PC-3 (cell line): ENCODE measurements around the gene KRTAP10-5. TPM values are rescaled to one million over a fixed set of nuclear protein-coding genes. Genes with fewer than 3 reads are reported as not detected.

Source experiments
- total RNA-seq: library from RNA; depleted of rRNA; stranded (reverse); fragments of >200 nt; gene quantifications from 2 replicates; pipeline ENCODE4 v1.2.3, GENCODE V29; 2014; rRNA removed

The KRTAP10-5 gene
- total RNA-seq, 1 experiment from 2014 or later: not detected

Other genes with a start within 250 kb of the KRTAP10-5 start
- 16.1 and 18.4 TPM in 2 replicates for gene CFAP410, start 241.2 kb downstream of the KRTAP10-5 start, total RNA-seq
- 48.3 and 50.0 TPM in 2 replicates for gene TRPM2, start 227.0 kb downstream of the KRTAP10-5 start, total RNA-seq
- gene LRRC3, start 125.1 kb downstream of the KRTAP10-5 start, total RNA-seq: 3.1 and 4.1 TPM in 2 replicates
- gene KRTAP10-1, start 40.4 kb downstream of the KRTAP10-5 start, total RNA-seq: not detected in 2 replicates
- gene KRTAP10-2, start 29.1 kb downstream of the KRTAP10-5 start, total RNA-seq: not detected in 2 replicates
- gene KRTAP10-3, start 21.8 kb downstream of the KRTAP10-5 start, total RNA-seq: not detected in 2 replicates
- not detected in 2 replicates for gene KRTAP10-4, start 6.9 kb downstream of the KRTAP10-5 start, total RNA-seq
- not detected in 2 replicates for gene KRTAP10-6, start 11.9 kb upstream of the KRTAP10-5 start, total RNA-seq
- gene KRTAP10-7, start 20.0 kb upstream of the KRTAP10-5 start, total RNA-seq: not detected in 2 replicates
- gene KRTAP10-8, start 31.5 kb upstream of the KRTAP10-5 start, total RNA-seq: not detected in 2 replicates
- not detected in 2 replicates for gene KRTAP10-9, start 46.5 kb upstream of the KRTAP10-5 start, total RNA-seq
- not detected in 2 replicates for gene KRTAP10-10, start 56.8 kb upstream of the KRTAP10-5 start, total RNA-seq
- not detected in 2 replicates for gene KRTAP10-11, start 65.8 kb upstream of the KRTAP10-5 start, total RNA-seq
- gene KRTAP12-4, start 74.1 kb upstream of the KRTAP10-5 start, total RNA-seq: not detected in 2 replicates
- not detected in 2 replicates for gene KRTAP12-3, start 77.3 kb upstream of the KRTAP10-5 start, total RNA-seq
- not detected in 2 replicates for gene KRTAP12-2, start 86.3 kb upstream of the KRTAP10-5 start, total RNA-seq
- 0.62 and 0.86 TPM in 2 replicates for gene KRTAP12-1, start 101.6 kb upstream of the KRTAP10-5 start, total RNA-seq
- gene KRTAP10-12, start 116.6 kb upstream of the KRTAP10-5 start, total RNA-seq: not detected in 2 replicates
- 2.1 and 3.2 TPM in 2 replicates for gene TSPEAR, start 131.0 kb upstream of the KRTAP10-5 start, total RNA-seq
- 159 and 189 TPM in 2 replicates for gene UBE2G2, start 221.2 kb upstream of the KRTAP10-5 start, total RNA-seq
- 242 and 290 TPM in 2 replicates for gene SUMO3, start 237.5 kb upstream of the KRTAP10-5 start, total RNA-seq